Fibroblast of upper back skin (primary cell): Measurements from ENCODE around the gene MLXIPL.
"Not testable (repeated sequence)": the region's sequence is repeated elsewhere in the genome, so short reads cannot be mapped to it uniquely, and the experiment has no call there.

Experiments
- DNase-seq: peaks from one replicate; pipeline ENCODE4 v3.0.0-alpha.2; 2013

Gene MLXIPL

DNA sequence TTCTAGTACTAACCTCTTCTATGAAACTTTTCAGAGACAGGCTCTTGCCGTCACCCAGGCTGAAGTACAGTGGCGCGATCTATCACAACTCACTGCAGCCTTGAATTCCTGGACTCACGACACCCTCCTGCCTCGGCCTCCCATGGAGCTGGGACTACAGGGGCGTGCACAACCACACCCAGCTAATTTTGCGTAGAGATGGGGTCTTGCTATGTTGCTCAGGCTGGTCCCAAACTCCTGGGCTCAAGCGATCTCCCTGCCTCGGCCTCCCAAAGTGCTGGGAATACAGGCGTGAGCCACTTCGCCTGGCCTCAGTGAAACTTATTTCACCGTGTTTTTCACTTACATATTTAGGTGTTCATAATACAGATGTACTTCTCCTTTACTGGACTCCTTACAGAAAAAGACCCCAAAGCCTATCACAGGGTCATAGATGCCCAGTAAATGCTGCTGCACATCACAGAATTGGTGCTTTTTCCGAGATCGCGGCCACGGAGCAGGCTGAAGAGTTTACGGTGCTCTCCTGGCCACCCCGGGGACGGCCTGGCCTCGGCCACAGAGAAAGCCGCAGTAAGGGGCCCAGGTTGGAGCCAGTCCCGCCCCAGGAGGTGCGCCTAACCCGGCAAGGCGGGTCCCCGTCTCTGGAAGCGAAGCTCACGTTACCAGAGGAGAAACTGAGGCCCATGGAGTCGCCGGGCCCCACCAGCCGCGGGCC lies 46.5 kb downstream of the MLXIPL start:
- peak; percentile 16 for DNase-seq

DNA sequence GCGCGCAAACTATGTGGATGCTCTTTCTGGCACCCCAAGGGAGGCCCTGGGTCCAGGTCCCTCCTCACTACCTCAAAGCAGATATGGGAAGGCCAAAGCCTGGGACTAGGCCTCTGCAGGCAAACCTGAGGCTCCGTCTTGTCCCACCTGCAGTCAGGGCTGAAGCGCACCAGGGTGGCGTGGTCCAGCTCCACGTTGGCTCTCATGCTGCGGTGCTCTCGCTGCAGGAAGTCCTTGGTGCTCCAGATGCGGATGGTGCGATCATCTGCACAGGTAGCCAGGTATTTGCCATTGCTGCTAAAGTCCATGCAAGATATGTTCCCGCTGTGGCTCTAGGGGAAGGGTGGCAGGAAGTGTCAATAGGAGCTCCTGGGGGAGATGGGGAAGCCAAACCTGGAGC lies 50.5 kb downstream of the MLXIPL start:
- DNase-seq: no peak

DNA sequence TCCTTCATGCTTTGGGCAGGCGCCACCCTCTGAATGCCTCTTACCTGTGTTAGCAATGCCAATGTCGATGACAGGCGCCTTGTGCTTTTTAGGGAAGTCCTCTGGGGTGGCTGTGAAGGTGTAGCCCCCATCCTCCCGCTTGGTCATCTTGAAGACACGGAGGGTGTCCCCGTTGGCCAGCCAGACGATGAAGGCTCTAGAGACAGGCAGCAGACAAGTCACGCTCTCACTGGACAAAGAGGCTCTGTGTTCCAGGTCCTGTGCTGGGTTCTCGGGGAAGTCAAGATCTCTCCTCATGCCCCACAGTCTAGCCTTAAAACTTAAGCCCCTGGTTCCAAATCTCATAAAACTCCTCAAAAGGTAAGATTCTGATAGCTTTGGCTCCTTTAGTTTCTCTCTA lies 51.0 kb downstream of the MLXIPL start:
- no peak for DNase-seq

DNA sequence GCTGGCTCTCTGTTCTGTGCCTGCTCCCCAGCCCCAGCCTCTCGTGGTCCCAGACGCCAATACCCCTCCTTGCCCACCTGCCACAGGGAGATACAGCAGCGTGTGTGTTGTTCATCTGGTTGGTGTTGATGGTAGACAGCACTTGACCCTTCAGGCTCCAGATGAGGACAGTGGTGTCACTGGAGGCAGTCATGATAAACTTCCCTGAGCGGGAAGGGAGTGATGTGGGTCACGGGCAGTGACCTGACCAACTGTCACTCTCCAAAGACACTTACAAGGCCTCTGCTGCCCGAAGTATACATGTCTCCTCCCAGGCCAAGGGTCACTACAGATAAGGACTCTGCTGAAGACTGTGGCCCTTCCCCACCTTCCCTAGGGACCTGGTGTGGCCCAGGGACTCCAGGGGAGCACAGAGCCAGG lies 51.5 kb downstream of the MLXIPL start:
- DNase-seq: no peak

DNA sequence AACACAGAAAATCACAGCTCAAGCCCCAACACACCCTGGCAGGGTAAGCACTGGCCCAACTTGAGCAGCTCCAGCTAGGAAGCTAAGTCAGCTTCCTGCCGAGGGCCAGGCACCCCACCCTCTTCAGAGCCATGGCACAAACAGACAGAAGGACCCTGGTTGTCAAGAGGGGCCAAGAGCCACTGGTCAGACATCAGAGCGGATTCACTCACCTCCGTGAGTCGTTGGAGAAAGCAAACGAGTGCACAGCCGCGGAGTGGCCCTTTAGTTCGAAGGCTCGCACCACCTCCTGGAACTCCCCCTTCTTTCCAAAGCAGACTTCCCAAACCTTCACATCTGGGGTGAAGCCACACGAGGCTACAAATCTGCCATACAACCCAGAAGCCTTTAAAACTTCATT lies 53.3 kb downstream of the MLXIPL start:
- no peak for DNase-seq

DNA sequence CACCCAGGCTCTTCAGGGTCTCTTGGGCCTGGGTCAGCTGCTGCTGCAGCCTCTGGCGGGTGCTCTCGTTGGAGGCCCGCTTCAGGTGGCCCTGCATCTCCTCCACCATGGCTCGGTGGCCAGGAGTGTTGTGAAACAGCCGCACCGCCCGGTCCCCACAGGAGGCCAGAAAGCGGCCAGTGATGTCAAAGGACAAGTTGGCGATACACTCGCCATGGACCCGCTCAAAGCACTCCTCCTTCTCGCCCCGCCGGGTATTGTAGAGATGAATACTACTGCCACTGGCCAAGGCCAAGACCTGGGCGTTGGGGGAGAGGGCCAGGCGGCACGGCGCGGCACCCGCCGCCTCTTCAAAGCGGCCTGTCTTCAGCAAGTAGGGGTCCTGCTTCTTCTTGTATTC lies 53.8 kb downstream of the MLXIPL start:
- DNase-seq: no peak

DNA sequence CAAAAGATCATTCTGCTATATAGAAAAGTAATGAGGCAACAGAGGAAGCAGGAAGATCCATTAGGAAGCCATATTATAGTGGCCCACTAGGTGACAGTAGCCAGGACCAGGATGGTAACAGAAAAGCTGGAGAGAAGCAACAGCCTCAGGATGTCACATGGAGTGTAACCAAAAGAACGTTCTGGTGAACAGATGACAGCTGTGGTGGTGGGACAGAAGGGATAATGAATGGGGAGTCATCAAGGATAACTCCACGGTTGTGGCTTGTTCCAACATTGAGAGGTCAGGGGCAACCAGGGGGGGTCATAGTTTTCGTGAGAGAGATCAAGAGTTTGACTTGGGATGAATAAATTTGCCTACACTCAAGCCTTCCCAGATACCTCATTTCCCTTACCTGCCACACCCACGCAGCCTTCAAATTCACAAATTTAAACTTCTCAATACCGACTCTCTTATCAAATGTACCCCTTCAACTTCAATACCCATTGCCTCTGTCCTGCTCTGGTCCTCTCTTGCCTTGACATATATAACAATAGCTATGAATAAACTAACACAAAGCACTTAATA lies 55.2 kb downstream of the MLXIPL start:
- no peak for DNase-seq

DNA sequence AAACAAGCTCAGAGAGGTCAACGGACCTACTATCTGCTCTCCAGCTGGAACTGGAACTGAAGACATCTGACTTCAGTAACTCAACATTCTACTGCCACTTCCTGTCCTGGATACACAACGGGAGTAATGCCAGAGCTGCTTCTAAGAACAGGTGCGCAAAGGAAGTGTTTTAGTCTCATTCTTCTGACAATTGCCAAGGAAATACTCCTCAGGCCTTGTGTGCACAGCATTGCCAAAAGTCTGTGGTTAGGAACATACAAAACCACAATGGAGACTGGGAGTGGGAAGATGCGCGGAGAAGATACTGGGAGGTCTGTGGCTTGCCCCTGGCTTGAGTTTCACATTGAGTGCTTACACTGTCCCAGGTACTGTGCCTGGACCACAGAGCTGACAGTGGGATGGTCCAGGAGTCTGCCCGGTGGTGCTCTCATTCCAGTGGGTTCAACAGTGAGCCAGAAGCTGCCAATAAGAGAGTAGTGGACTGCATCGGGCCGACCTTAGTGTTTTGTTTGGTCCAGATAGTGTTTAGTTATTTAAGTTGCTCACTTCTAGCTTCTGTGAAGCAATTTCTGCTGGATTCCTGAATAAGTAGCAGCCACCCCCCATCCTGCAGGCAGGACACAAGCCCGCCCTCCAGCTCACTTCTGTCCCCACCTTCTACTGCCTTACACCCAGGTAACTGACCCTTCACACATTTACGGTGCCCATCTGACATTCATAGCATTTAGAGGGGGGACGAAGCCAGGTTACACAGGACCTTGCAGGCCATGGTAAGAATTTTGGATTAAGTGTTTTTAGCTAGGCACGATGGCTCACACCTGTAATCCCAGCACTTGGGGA lies 56.3 kb downstream of the MLXIPL start:
- peak; percentile 53 for DNase-seq

DNA sequence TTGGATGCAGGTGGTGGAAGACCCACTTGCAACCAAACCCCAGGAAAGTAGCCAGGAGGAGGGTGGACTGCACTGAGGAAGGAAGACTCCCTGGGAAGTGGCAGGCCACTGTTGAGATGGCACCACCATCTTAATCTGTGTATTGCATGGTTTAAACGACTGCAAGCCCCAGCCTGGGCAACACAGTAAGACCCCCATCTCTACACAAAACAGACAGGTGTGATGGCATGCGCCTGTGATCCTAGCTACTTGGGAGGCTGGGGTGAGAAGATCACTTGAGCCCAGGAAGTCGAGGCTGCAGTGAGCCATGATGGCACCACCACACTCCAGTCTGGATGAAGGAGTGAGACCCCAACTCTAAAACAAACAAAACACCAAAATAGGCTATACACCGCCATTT lies 57.2 kb downstream of the MLXIPL start:
- DNase-seq: no peak

DNA sequence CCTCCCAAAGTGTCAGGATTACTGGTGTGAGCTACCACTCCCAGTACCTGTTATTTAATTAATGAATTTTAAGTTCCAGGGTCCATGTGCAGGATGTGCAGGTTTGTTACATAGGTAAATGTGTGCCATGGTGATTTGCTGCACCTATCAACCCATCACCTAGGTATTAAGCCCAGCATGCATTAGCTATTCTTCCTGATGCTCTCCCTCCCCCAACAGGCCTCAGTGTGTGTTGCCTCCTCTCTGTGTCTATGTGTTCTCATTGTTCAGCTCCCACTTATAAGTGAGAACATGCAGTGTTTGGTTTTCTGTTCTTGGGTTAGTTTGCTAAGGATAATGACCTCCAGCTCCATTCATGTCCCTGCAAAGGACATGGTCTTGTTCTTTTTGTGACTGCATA lies 57.9 kb downstream of the MLXIPL start:
- not testable (repeated sequence) for DNase-seq

DNA sequence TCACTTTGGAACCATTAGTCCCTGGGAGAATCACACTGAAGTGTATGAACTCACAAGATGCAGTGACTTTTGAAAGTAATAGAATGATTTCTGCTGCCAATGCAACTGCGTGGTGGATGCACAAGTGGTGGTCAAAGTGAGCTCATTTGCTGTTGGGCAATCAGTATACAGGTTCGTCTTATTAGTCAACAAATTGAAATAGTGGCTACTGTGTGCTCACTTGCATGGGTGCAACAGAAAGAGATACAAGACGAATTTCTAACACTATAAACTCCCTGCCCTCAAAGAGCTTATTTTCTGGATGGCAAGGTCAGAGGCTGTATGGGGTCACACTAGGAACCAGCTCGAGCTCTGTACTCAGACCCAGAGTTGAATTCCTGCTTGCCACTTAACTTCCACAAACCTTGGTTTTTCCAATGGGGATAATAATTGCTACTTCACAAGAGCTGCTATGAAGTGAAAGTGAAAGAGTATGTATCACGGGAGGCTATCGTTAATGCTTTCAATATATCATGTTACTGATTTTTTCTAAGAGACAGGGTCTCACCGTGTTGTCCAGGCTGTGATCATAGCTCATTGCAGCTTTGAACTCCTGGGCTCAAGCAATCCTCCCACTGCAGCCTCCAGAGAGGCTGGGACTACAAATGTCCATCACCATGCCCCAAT lies 58.5 kb downstream of the MLXIPL start:
- DNase-seq: no peak

DNA sequence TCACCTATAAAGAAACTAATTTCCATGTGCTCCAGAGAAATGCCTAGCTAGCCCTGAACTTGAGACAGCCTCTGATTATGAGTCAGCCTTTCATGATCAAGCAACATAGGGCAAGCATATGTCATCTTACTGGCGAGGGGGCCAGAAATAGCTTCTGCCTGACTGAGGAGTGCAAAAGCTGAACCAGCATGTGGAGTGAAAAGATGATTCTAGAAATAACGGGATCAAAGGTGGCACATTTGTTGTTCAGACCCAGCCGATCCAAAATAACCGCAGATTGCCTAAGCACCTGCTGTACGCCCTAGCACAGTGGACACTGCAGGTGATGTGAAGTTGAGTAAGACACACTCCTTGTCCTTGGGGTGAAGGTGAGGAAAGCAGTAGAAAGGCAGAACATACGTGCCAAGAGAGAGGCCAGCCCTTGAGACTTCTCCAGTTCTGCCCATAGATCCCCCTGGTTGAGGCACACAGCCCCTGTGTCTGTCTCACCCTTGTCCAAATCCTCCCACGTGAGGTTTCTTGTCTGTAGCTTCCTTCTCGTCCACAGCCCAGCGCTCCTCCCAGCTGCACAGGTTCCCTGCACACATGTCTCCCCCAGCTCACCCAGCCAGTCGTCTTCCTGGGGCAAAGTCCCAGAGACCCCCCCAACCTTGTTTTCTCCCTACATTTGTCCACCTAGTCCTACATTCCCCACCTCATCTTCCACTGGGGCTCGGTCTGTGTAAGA lies 64.0 kb downstream of the MLXIPL start:
- DNase-seq: peak; percentile 85

DNA sequence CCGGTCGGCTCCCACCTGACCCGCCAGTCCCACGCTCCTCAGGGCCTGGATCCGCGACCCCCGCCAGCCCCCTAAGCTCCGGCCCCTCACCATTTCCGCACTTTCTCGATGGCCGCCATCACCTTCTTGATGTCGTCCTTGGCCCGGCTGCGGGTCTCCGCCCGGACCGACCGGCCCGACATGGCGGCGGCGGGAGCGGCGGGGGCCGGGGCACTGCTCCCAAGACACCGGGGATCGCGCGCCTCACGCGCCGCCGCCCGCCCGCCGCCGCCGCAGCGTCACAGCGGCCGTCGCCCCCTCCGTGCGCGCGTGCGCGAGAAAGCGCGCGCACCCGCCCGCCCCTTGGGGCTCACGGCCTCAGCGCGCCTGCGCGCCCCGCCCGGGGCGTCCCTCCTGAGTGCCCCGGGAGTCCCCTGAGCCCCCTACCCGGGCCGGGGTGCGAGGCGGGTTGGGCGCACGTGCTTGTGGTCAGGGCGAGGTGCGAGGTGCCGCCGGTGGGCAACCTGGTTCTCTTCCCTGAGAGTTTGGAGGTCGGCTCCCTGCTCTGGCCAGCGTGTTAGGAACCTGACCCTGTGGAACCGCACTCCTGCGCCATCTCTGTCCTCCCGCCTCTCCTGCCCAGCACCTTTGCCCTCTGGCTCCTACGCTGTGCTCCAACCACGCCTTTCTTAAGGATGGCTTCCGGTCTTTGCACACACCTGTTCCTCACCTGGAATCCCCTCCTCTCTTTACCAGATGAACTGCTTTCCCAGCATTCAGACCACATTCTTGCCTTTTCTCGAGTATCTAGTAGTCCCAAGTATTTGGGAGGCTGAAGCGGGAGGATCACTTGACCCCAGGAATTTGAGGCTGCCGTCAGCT lies 66.7 kb downstream of the MLXIPL start, which contains the start of gene BCL7B:
Gene BCL7B, minus strand, starts transcription at position 294 of the 861 bp plus-strand sequence. Its CDS starts 112 bp downstream, at position 182.
- DNase-seq: peak; percentile 60

DNA sequence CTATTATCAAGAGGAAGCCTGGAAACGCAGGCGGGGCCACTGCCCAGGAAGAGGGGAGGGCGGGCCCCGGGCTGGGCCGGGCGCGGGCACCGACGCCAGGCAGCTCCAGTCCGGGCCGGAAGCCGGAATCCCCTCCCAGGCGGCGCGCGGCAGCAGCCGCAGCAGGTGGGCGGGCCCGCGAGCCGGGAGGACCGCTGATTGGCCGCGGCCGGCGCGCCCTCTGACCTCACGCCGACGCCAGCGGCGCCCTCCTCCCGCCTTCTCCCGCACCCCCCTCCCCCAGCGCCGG lies 67.3 kb downstream of the MLXIPL start:
- DNase-seq: peak; percentile 87

DNA sequence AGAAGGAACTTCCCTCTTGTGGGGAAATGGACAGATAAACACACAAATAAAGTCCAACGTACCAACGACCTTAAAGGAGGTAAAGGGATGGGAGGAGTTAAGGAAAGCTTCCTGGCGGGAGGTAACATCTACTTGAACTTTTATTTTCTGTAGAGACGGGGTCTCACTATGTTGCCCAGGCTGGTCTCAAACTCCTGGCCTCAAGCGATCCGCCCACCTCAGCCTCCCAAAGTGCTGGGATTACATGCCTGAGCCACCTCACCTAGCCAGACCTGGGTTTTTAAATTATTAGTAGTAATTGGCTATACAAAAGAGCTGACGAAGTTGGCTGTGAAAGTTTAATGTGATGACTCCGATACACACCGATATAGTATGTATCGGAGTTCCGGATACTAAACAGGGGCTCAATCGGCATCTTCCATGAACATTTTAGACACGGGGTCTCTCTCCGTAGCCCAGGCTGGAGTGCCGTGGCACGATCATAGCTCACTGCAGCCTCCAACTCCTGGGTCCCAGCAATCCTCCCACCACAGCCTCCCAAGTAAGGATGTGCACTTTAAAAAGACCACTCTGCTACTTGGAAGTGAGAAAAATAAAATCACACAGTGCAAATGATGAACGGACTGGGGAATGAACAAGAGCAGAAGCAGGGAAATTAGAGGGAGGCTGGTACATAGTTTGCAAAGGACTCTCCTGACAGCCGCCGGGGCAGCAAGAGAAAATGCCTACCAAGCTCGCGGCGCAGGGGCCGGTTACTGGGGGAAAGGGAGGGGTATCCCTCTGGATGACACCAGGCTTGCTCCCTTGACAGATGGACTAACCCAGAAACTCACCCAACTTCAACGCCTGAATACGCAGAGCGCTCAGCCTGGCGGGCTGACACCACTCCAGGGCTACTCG lies 67.9 kb downstream of the MLXIPL start:
- no peak for DNase-seq

DNA sequence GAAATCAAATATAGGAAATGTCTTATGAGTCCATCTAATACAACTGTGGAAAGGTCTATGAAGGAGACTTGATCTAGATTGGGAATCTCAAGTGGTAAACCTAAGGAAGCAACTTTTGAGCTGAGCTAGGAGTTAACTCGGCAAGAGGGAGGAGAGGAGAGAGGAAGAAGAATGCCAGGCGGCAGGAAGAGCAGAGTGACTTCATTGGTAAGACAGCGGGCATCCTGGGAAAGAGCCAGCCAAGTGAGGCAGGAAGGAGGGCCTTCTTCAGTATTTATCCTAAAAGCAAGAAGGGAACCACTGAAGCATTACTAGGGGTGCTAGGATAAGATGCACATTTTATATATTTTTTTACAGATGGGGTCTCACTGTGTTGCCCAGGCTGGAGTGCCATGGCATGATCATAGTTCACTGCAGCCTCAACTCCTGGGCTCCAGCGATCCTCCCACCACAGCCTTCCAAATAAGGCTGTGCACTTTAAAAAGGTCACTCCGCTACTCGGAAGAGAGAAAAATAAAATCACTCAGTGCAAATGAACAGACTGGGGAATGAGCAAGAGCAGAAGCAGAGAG lies 68.8 kb downstream of the MLXIPL start:
- no peak for DNase-seq

DNA sequence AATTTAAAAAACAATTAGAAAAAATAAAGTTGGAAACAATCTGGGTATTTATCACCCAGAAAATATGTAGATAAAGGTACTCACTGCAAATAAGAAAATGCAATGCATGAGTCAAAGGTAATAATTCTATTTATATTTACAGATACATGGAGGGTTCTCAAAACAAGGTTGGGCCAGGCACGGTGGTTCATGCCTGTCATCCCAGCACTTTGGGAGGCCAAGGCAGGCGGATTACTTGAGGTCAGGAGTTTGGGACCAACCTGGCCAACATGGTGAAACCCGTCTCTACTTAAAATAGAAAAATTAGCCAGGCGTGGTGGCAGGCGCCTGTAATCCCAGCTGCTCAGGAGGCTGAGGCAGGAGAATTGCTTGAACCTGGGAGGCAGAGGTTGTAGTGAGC lies 74.2 kb downstream of the MLXIPL start:
- not testable (repeated sequence) for DNase-seq

DNA sequence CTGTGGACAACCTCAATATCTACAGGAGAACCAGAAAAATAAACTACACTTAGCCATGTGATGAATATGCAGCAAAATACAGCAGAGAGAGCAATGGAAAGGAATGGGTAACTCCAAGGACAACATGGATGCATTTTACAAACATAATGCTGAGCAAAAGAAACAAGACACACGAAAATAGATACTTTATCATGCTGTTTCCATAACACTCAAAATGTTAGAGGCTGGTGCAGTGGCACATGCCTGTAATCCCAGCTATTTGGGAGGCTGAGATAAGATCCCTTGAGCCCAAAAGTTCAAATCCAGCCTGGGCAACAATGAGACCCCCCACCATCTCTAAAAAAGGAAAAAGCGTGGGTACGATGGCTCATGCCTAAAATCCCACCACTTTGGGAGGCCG lies 75.1 kb downstream of the MLXIPL start:
- no peak for DNase-seq

DNA sequence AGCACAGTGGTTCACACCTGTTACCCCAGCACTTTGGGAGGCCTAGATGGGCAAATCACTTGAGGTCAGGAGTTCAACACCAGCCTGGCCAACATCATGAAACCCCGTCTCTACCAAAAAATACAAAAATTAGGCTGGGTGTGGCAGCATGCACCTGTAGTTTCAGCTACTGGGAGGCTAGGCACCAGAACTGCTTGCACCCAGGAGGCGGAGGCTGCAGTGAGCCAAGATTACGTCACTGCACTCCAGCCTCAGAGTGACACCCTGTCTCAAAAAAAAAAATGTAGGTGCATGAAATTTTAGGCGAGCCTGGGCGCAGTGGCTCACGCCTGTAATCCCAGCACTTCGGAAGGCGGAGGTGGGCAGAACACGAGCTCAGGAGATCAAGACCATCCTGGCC lies 76.5 kb downstream of the MLXIPL start:
- no peak for DNase-seq

DNA sequence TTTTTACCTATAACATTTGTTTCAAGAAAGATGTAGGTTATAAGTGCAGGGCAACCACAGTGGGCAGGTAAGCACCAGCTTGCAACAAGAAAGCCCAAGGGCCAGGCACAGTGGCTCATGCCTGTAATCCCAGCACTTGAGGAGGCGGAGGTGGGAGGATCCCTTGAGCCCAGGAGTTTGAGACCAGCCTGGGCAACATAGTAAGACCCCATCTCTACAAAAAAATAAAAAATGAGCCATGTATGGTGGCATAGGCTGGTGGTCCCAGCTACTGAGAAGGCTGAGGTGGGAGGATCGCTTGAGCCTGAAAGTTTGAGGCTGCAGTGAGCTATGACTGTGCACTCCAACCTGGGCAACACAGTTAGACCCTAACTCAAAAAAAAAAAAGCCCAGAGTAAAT lies 79.6 kb downstream of the MLXIPL start:
- DNase-seq: no peak
